ENCODE measurements around the gene ZFP36L2.

- TF ChIP-seq CTCF (IDR thresholded peaks at IDR 0.05; ENCODE audit: low read depth, low read length, poor library complexity, severe bottlenecking) (no peak), EZH2phosphoT487 (IDR thresholded peaks at IDR 0.05; ENCODE audit: borderline replicate concordance, low read length) (no peak)
Measured at GRCh38 chr2:43188561-43189386, 37.6 kb downstream of the ZFP36L2 start.

All from DOHH2 (cell line).